DMS79 (cell line): ENCODE results near the gene IMMP2L.

Experiments
- DNase-seq: peaks from one replicate; lab custom pipeline; 2025; lab: John Stamatoyannopoulos, UW

IMMP2L gene

GRCh38 chr7:110867771-110868170 is 694.5 kb downstream of the IMMP2L start:
- no peak for DNase-seq

GRCh38 chr7:110863258-110863657 is 699.0 kb downstream of the IMMP2L start:
- DNase-seq, result no peak

DNA sequence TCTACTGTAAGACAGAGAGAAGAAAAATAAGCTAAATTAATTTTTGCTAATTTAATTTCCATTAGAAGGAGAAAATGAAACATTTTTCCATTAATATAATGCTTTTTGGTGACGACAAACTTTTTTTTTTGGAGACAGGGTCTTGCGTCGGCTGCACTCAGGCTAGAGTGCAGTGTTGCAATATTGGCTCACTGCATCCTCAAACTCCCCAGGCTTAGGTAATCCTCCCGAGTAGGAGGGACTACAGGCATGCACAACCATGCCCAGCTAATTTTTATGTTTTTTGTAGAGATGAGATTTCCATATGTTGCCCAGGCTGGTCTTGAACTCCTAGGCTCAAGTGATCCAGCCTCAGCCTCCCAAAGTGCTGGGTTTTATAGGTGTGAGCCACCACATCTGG is 701.1 kb downstream of the IMMP2L start:
- DNase-seq, result no peak

DNA sequence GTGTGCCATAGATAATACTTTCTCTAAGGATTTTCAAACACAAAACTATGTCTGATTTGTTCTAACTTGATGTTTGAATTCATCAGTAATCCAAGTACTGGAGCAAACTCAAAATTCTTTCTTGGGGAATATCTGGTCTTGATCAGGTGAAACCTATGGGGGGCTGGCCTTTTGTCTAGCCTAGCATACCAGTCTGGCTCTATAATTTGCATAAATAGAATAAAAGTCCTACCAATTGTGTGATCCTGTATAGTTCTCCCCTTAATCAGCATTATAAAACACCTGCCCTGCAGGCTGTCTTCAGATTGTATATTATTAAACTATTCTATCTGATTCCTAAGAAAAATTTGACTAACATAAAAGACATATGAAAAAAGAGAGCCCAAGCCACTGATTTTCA is 705.2 kb downstream of the IMMP2L start:
- DNase-seq, result no peak

DNA sequence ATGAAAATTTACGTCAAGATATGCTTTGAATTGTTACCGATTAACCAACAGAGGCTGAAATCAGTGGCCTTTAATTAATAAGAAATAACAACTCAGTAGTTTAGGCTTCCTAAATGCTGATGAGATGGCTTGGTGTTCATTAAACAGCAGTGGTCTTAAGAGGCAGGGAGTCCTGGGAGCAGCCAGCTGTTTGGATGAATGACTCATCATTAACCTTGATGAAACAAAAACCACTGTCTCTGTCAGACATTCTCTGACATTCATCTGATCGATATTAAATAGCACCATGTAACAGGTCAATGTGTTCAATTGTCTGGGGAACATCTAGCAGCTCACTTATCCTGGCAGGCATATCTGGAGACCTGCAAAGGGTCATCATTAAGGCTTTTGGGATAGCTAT is 705.6 kb downstream of the IMMP2L start:
- no peak for DNase-seq

DNA sequence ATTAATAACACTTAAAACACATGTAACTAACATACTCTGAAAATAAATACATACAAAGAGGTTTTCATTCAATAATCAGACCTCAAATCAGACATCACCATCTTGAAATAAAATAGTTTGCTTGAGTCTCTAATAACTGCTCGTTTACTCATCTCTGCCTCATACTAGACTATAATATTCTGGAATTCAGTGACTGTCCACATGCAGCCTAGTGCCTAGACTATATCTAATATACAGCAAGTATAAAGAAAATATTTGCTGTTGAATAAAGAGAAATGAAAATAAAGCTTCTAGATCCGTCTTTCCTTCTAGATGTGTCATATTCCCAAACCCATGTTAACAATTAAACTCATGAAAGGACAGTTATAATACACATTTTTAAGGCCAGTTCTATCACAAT is 707.6 kb downstream of the IMMP2L start:
- no peak for DNase-seq

DNA sequence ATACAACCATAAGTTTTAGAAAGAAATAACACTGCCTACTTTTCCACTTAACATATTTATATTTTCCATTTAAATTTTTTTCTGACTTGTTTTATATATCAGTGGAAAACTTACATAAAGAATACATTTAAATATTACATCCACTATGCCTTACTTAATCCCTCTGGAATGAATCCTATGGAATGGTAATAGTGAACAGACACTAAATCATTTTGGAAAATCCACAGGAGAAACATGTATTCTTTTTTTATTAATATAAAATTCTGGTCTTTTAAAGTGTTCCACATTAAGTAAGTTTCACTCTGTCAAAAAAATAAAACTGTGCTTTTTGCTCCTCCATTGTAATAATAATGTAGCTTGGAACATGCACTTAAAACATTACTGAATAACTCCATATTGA is 708.1 kb downstream of the IMMP2L start:
- DNase-seq, result no peak

- no peak for DNase-seq
Observed at GRCh38 chr7:110853263-110853662, 709.0 kb downstream of the IMMP2L start.

DNA sequence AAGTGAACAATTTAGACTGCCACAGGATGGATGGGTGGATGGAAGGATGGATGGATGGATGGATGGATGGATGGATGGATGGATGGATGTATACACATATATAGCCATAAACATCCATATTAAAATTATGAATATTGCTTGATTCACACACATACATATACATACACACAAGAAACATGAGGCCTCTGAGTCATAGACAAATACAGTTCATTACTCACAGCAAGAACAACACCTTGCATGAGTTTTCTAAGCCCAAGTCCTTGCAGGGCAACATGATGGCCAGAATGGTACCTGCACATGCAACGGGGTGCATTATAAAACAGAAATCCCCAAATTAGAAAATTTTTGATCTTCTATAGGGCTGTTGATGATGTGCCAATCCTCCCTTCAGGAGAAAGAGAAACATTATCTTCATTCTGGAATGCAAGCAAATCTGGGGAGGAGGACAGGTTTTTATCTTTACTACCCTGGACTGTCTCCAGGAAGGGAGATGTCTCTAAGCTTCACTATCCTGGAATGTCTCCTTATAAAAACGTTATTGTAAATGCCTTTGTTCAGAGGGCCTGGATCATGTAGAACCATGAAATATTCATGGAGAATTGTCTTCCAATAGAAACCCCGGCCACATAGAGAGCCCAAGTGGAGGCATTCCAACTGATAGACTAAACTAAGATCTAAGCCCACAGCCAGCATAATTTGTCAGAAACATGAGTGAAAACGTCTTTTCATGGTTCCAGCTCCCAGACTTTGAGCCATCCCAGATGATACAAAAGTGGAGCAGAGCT is 709.9 kb downstream of the IMMP2L start:
- no peak for DNase-seq

DNA sequence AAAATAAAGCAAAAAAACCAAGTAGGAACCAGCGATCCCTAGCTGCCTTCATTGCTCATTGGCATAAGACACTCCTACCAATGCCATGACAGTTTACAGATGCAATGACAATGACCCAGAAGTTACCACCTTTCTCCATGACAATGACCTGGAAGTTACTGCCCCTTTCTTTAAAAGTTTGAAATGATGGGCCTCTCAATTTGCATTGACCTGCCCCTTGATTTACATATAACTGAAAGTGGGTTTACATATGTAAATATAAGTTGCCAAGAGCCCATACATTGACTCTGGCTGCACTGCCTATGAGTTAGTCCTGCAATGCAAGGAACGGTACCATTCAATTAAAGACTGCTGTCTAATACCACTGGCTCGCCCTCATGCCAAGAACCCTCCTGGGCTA is 712.1 kb downstream of the IMMP2L start:
- DNase-seq, result no peak

- DNase-seq, result no peak
Observed at GRCh38 chr7:110842796-110843195, 719.5 kb downstream of the IMMP2L start.

GRCh38 chr7:110841840-110842545 is 720.3 kb downstream of the IMMP2L start:
- no peak for DNase-seq

DNA sequence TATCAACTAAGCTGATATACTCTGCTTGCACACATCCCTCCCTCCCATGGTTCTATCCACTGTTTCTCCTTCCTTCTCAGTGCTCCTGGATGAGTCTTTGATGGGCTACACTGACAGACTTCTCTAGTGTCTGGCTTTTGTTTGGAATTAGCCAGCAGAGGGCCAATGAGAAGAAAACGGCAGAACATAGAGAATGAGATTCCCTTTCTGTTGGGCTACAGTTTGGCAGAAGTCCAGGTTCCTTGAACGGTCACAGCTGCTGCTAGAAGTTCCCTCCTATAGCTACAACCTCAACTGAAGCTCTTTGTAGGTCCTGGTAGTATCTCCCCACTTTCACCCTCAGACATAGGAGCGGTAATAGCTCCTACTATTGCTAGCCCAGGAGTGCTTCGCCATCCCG is 722.4 kb downstream of the IMMP2L start:
- no peak for DNase-seq

- DNase-seq, result no peak
Observed at GRCh38 chr7:110835849-110836248, 726.4 kb downstream of the IMMP2L start.

GRCh38 chr7:110835218-110835617 is 727.1 kb downstream of the IMMP2L start:
- no peak for DNase-seq

- no peak for DNase-seq
Observed at GRCh38 chr7:110831419-110831818, 730.9 kb downstream of the IMMP2L start.

- no peak for DNase-seq
Observed at GRCh38 chr7:110830778-110831177, 731.5 kb downstream of the IMMP2L start.

- no peak for DNase-seq
Observed at GRCh38 chr7:110827936-110828335, 734.4 kb downstream of the IMMP2L start.

DNA sequence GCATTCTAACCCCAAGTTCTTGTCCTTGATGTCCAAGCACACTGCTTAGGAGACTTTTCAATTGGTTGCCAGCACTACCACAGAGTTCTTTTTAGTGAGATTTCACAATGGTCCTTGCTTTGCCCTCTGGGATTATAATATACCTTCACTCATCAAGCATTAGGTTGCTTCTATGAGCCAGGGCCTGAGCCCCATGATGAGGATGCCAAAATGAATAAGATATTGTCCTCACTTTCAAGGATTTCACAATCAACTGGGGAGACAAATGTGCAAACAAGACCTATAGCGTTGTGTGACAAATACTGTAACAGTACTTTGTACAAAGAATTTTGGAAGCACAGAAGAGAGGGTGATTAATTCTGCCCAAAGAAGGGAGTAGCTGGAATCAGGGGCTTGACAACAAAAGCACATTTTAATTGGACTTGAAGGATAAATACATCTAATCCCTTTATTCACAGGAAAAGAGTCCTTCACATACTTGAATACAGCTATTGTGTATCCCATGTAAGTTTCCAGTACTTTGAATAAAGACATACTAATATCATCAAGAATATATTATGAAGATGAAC is 734.9 kb downstream of the IMMP2L start:
- DNase-seq, result no peak

GRCh38 chr7:110813986-110814385 is 748.3 kb downstream of the IMMP2L start:
- DNase-seq, result no peak

DNA sequence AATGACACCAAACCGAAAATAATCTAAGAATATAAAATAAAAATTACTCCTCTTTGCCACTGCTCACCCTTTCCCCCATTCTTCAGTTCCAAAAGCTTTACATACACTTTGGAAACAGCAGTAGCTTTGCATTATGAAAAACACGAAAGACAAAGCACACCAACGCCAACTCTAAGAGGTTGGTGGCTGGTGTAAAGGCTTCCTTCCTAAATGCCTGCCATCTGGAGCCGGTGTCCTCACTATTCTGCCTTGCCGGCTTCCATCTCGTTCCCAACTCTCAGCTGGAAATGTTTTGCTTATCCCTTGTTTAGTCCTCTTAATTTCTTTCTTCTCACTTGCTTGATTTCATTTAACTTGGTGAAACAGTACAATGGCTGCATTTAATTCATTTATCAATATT is 752.5 kb downstream of the IMMP2L start:
- DNase-seq, result no peak

DNA sequence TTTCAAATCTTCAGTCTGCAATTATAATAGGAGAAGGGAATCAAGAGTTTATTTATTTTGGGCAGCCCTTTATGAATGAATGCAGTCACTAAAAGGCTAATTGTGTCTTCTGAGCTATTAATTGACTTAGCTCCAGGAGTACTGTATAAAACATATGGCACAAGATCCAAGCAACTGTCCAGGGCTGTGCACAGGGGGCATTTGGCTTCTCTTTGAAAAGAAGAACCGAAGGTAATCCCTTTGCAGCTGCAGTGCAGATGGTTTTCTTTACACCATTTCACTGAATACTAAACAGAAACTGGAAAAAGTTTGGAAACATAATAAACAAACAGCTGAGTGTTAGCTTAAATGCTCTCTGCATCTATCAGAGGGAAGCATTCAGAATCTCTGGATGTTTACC is 753.9 kb downstream of the IMMP2L start:
- DNase-seq, result no peak

DNA sequence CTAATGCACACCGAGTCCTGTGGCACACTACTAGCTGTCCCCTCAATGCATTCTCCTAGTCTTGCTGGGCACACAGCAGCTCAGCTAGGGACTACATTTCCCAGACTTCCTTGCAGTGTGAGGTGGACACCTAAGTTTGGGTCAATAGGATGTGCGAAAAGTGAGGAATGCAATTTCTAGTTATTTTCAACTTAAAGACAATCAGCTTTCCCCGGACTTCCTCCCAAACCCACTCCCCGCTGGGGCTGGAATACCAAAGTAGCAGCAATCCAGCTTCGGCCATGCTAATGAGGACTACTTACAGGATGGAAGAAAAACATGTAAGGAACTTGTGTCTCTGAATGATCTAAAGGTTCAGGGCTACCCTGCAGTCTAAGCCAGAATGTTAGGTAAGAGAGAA is 757.8 kb downstream of the IMMP2L start:
- DNase-seq, result no peak
